GM13976 (cell line): ENCODE data around the gene NUBP2.

Experiments used
- DNase-seq: peaks from one replicate; pipeline ENCODE4 v3.0.0; 2012; ENCODE audit warnings: low spot score
- in situ Hi-C: fragments of 300-500 bp; cut with MboI; formaldehyde crosslinking; loops from one replicate; pipeline ENCODE4 v1.12.0; 2022; ENCODE audit warnings: low sequenced_read_pairs, mixed read lengths, inconsistent platforms; ENCODE audit not compliant: unreplicated experiment
- TF ChIP-seq, protein P1 (sequence below): IDR thresholded peaks from 2 replicates; pipeline ENCODE4 v1.5.1; 2012; ENCODE audit warnings: borderline replicate concordance, mild to moderate bottlenecking; ENCODE audit not compliant: insufficient read depth; ENCODE audit errors: extremely low read depth, missing control alignments, control extremely low read depth

Gene NUBP2

DNA sequence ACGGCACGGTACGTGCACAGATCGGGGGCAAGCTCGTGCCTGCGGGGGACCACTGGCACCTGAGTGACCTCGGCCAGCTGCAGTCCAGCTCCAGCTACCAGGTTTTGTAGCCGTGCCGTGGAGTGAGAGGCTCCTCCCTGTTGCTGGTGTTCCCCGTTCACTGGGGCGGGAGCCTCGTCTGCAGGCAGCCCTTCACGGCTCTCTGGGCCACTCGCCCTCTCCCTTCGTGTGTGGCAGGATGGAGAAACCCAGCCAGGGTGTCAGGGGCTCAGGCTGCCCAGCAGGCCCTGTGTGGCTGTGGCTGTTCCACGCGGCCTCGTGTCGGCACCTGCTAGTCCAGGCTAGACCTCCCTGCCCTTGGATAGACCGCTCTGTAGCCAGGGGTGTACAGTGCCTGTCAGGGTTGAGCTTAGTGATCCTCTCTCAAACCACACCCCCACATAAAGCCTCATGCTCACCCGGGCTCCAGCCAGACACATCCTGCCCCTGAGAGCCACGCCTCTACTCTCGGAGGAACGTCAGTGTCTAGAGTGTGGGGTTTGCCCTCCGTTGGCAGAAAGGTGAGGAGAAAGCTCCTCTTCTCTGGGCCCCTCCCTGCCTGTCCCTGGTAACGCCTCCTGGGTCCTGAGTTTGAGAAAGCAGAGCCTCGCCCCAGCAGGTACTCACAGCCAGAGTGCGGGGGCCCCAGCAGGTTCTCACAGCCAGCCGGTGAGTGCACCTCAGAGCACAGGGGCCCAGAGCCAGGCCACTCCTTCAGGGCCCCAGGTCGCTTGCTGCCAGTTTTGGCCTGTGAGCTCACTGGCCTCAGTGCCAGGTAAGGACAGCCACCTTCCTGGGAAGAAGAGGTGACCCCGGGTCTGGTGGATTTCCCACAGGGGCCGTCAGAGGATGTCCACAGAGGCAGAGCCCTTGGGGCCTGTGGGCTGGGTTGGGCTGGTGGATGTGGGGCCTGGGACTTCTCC is 39.1 kb upstream of the NUBP2 start:
- TF ChIP-seq, protein P1, sequence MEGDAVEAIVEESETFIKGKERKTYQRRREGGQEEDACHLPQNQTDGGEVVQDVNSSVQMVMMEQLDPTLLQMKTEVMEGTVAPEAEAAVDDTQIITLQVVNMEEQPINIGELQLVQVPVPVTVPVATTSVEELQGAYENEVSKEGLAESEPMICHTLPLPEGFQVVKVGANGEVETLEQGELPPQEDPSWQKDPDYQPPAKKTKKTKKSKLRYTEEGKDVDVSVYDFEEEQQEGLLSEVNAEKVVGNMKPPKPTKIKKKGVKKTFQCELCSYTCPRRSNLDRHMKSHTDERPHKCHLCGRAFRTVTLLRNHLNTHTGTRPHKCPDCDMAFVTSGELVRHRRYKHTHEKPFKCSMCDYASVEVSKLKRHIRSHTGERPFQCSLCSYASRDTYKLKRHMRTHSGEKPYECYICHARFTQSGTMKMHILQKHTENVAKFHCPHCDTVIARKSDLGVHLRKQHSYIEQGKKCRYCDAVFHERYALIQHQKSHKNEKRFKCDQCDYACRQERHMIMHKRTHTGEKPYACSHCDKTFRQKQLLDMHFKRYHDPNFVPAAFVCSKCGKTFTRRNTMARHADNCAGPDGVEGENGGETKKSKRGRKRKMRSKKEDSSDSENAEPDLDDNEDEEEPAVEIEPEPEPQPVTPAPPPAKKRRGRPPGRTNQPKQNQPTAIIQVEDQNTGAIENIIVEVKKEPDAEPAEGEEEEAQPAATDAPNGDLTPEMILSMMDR = no peak
- in situ Hi-C loops = no loop called here
- no peak for DNase-seq

DNA sequence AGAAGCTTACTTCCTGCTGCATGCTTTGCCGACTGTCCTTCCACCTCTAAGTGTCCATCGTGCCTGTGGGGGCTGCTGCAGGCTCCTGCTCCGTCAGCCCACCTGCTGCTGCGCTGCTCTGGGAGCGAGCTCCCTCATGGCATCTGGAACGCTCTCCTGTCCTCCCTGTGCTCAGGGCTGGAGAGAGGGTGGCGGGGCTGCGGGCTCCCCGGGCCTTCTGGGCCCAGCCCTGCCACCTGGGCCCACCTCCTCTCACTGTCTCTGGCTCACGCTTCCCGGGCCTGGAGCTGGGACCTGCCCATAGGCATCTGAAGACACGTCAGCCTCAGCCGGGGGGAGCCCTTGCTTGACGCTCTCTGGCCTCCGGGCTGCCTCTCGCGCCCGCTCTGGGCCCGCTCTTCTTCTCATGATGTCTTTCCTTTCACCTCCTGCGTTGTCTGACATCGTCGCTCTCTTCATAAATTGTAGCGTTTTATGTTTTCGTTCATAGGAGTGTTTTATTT is 38.4 kb upstream of the NUBP2 start:
- TF ChIP-seq, protein P1 = no peak
- DNase-seq = no peak
- in situ Hi-C loops = no loop called here

DNA sequence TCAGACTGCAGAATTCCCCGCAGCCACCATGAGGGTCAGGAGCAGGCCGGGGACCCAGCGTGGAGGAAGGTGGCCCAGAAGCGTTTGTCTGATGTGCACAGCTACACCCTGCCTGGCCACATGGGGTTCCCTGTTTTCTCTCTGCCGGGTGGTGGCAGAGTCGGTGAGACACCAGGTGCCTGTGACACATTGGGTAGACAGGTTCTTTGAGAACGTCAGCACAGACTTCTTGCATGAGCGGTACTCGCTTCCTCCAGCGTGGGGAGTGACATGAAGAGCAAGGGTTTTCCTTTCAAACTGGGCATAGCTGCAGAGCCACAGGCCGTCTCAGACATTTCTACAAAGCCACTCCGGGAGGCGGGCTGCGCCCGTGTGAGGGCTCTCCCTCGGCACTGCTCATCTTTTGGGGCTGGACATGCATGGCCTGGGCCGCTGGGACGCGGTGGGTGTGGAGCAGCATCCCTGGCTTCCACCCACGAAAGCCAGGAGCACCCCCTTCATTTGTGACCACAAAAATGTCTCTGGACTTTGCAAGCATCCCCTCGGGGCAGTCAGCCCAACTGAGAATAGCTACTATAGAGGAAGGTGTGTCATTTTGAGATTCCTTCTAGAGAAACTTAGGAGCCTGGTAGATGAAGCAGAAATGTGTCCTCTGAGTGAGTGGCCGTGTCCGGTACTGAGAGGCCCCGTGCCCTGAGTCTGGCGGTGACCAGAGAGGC is 37.4 kb upstream of the NUBP2 start:
- no peak for DNase-seq
- in situ Hi-C loops = no loop called here
- TF ChIP-seq, protein P1 = no peak

DNA sequence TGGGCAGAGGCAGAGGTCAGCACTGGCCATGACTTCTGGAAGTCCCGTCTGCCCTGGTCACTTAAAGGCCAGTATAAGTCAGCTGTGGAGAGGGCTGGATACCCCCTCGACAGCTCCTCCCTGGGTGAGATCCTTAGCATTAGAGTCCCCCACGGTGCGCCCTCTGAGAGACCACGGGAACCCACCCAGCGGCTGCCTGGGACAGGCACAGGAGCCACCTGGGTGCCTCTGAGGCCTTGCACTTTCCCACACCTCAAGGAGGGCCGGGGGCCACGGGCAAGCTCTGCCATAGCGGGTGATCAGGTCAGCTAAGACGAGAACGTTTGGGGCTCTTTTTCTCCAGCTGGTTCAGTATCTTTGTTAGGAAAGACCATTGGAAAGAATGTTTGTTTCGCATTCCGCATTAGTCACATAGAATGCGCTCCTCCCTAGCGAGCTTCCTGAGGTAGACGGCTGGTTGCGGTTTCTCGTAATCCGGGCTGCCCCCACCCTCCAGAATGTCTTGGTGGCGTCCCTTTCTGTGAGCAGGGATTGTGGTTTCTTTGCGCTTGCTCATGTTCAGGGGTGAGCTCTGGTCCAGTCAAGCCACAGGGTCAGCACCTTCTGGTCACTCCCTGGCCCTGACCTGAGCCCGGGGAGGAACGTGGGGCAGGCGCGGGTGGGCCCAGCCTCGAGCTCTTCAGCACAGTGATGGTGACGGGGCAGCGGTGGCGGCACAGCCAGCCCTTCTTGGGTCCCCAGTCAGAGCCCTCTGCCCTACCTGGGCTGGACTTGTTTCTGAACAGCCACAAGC is 36.7 kb upstream of the NUBP2 start:
- TF ChIP-seq, protein P1 = no peak
- in situ Hi-C loops = no loop called here
- DNase-seq = no peak

DNA sequence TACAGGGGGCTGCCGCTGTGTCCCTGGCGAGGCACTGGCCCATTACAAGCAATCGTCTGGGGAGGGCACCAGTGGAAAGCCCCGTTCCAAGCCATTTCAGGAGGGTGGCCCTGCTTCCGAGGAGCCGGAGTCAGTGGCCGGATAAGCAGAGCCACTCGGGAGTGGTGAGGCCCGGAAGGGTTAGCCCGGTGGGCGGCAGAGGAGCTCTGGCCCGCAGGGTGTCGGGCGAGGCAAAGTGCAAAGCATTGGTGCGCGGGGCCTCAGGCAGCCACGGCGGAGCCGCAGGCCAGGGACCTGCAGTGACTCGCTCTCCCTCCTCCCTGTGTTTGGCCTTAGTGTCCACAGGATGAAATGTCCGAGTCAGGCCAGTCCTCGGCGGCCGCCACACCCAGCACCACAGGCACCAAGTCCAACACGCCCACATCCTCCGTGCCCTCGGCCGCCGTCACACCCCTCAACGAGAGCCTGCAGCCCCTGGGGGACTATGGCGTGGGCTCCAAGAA is 36.0 kb upstream of the NUBP2 start:
- no peak for DNase-seq
- TF ChIP-seq, protein P1 = no peak
- in situ Hi-C loops = no loop called here

DNA sequence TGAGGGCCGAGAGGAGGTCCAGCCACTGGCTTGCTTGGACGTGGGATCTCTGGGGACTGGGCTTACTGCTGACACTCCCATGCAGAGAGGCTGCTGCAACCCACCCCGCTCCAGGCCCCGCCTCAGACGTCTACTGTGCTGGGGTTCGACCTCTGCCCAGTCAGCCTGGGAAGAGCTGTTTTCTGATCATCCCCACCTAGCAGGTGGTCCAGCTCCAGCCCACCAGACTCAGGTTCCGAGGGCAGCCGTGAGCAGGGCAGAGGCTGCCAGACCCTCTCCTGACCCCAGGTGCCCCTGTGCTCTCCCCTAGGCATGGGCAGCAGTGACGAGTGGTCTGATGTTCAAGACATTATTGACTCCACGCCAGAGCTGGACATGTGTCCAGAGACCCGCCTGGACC is 34.8 kb upstream of the NUBP2 start:
- TF ChIP-seq, protein P1 = no peak
- in situ Hi-C loops = no loop called here
- no peak for DNase-seq
